Glutamatergic neuron (in vitro differentiated cells): Measurements from ENCODE around the gene TM6SF1. TPM values are rescaled to one million over a fixed set of nuclear protein-coding genes. Genes with fewer than 3 reads are reported as not detected.

Experiments used
- DNase-seq: peaks from one replicate; pipeline ENCODE4 v3.0.0; 2022
- H3K27ac Mint-ChIP-seq: one replicate; pipeline ENCODE4 v1.8.0; 2020; ENCODE audit warnings: mild to moderate bottlenecking, mixed read lengths, inconsistent platforms; ENCODE audit not compliant: unreplicated experiment
- H3K27me3 Mint-ChIP-seq: one replicate; pipeline ENCODE4 v1.8.0; 2020; ENCODE audit warnings: mild to moderate bottlenecking, moderate library complexity, mixed read lengths, inconsistent platforms; ENCODE audit not compliant: unreplicated experiment
- H3K36me3 Mint-ChIP-seq: one replicate; pipeline ENCODE4 v1.8.0; 2020; ENCODE audit warnings: mild to moderate bottlenecking, mixed read lengths, inconsistent platforms; ENCODE audit not compliant: unreplicated experiment
- H3K4me1 Mint-ChIP-seq: one replicate; pipeline ENCODE4 v1.8.0; 2020; ENCODE audit warnings: mild to moderate bottlenecking, low read depth, mixed read lengths, inconsistent platforms; ENCODE audit not compliant: unreplicated experiment
- H3K4me3 Mint-ChIP-seq: one replicate; pipeline ENCODE4 v1.8.0; 2020; ENCODE audit warnings: mild to moderate bottlenecking, mixed read lengths, inconsistent platforms; ENCODE audit not compliant: unreplicated experiment
- H3K9me3 Mint-ChIP-seq: one replicate; pipeline ENCODE4 v1.8.0; 2020; ENCODE audit warnings: mild to moderate bottlenecking, moderate library complexity, mixed read lengths, inconsistent platforms; ENCODE audit not compliant: unreplicated experiment
- CTCF ChIP-seq: fragments of 200-600 bp; sonication (generic); IDR thresholded peaks from one replicate; pipeline ENCODE4 v1.5.0; 2021; ENCODE audit not compliant: partially characterized antibody, unreplicated experiment
- total RNA-seq: library from RNA; stranded (reverse); fragmentation: NEBNext Ultra II Directional; extraction: Animal tissue kit (Norgen Biotek cat#: 25700); gene quantifications from one replicate; pipeline ENCODE4 v1.2.1, GENCODE V29; 2021; ENCODE audit not compliant: unreplicated experiment

Gene TM6SF1
- total RNA-seq, 1 donor from 2014 or later = not detected

GRCh38 chr15:83110381-83110780 lies 2.9 kb downstream of the TM6SF1 start:
- peaks cover 37% of the 10 kb centered on the region for H3K27me3 Mint-ChIP-seq
- no peak overlapping the region for H3K4me3 Mint-ChIP-seq
- no peak for TF ChIP-seq CTCF
- peaks cover 7% of the 10 kb centered on the region for H3K9me3 Mint-ChIP-seq
- no peak overlapping the region for H3K27ac Mint-ChIP-seq
- no peak for DNase-seq
- peaks cover 9% of the 10 kb centered on the region for H3K36me3 Mint-ChIP-seq
- H3K4me1 Mint-ChIP-seq = peaks cover 7% of the 10 kb centered on the region

GRCh38 chr15:83111149-83111548 lies 3.7 kb downstream of the TM6SF1 start:
- H3K4me1 Mint-ChIP-seq = peaks cover 7% of the 10 kb centered on the region
- H3K4me3 Mint-ChIP-seq = peak overlapping the region; percentile 1
- peaks cover 7% of the 10 kb centered on the region for H3K9me3 Mint-ChIP-seq
- TF ChIP-seq CTCF = no peak
- peaks cover 35% of the 10 kb centered on the region for H3K27me3 Mint-ChIP-seq
- no peak for DNase-seq
- peaks cover 9% of the 10 kb centered on the region for H3K36me3 Mint-ChIP-seq
- peak overlapping the region; percentile 4 for H3K27ac Mint-ChIP-seq

GRCh38 chr15:83112233-83112955 lies 4.9 kb downstream of the TM6SF1 start:
- H3K27ac Mint-ChIP-seq = no peak overlapping the region
- peaks cover 7% of the 10 kb centered on the region for H3K4me1 Mint-ChIP-seq
- peaks cover 7% of the 10 kb centered on the region for H3K9me3 Mint-ChIP-seq
- no peak overlapping the region for H3K4me3 Mint-ChIP-seq
- no peak for DNase-seq
- H3K27me3 Mint-ChIP-seq = peaks cover 29% of the 10 kb centered on the region
- TF ChIP-seq CTCF = no peak
- H3K36me3 Mint-ChIP-seq = peaks cover 9% of the 10 kb centered on the region

GRCh38 chr15:83112956-83113299 lies 5.5 kb downstream of the TM6SF1 start:
- peaks cover 9% of the 10 kb centered on the region for H3K36me3 Mint-ChIP-seq
- no peak overlapping the region for H3K4me3 Mint-ChIP-seq
- H3K27ac Mint-ChIP-seq = no peak overlapping the region
- peaks cover 7% of the 10 kb centered on the region for H3K9me3 Mint-ChIP-seq
- no peak for DNase-seq
- no peak for TF ChIP-seq CTCF
- peaks cover 7% of the 10 kb centered on the region for H3K4me1 Mint-ChIP-seq
- peaks cover 29% of the 10 kb centered on the region for H3K27me3 Mint-ChIP-seq

GRCh38 chr15:83113881-83114674 lies 6.6 kb downstream of the TM6SF1 start:
- Mint-ChIP-seq H3K27me3 (peaks cover 21% of the 10 kb centered on the region), H3K4me3 (no peak overlapping the region), H3K9me3 (peaks cover 7% of the 10 kb centered on the region), H3K36me3 (peaks cover 9% of the 10 kb centered on the region), H3K4me1 (peaks cover 4% of the 10 kb centered on the region), H3K27ac (no peak overlapping the region)
- DNase-seq = no peak
- TF ChIP-seq CTCF = no peak
